Esophagus (tissue), 2 donors: ENCODE results near the gene TMEM201. TPM values are rescaled to one million over a fixed set of nuclear protein-coding genes. Genes with fewer than 3 reads are reported as not detected.

ENCODE experiments used
- H3K27ac ChIP-seq, 2 donors: one replicate each; pipeline ENCODE4 v1.5.1; 2013; ENCODE audit warnings: low read depth in 2 of 2, mild to moderate bottlenecking in 2 of 2, inconsistent platforms in 1 of 2, low read length in 1 of 2, moderate library complexity in 1 of 2
- H3K27me3 ChIP-seq, 2 donors: one replicate each; pipeline ENCODE4 v1.6.1; 2013; ENCODE audit warnings: low read length in 2 of 2, control low read depth in 1 of 2, mild to moderate bottlenecking in 1 of 2; ENCODE audit not compliant: insufficient read depth in 2 of 2, control insufficient read depth in 1 of 2
- H3K36me3 ChIP-seq, 2 donors: one replicate each; pipeline ENCODE4 v1.6.1; 2013; ENCODE audit warnings: low read length in 1 of 2; ENCODE audit not compliant: control insufficient read depth in 2 of 2, insufficient read depth in 2 of 2
- H3K4me1 ChIP-seq, 2 donors: one replicate each; pipeline ENCODE4 v1.6.1; 2013; ENCODE audit warnings: low read length in 1 of 2; ENCODE audit not compliant: control insufficient read depth in 2 of 2, insufficient read depth in 2 of 2
- H3K4me3 ChIP-seq, 2 donors: one replicate each; pipeline ENCODE4 v1.5.1; 2013; ENCODE audit warnings: low read length in 2 of 2, mild to moderate bottlenecking in 2 of 2, low read depth in 1 of 2, moderate library complexity in 1 of 2
- H3K9me3 ChIP-seq, 2 donors: one replicate each; pipeline ENCODE4 v1.6.1; 2013; ENCODE audit warnings: mild to moderate bottlenecking in 2 of 2, low read depth in 1 of 2, low read length in 1 of 2, moderate library complexity in 1 of 2; ENCODE audit not compliant: control insufficient read depth in 2 of 2, insufficient read depth in 1 of 2
- WGBS, 2 donors: extraction: QIAGEN DNeasy Blood & Tissue Kit; methylation state at CpG; one replicate each; pipeline ENCODE4 v1.1.7; 2013; 5-methylcytosine and 5-hydroxymethylcytosine counted together
- polyA plus RNA-seq, 2 donors: library from polyadenylated mRNA; stranded (reverse); fragments of 200-250 nt; gene quantifications; one replicate each; pipeline ENCODE4 v1.2.3, GENCODE V29; 2013
- donor health status: healthy with polysubstance abuse.
- donor health status: Bipolar disorder and iron deficiency.

The TMEM201 gene
- polyA plus RNA-seq, 2 donors: 4.7 to 6.0 TPM

DNA sequence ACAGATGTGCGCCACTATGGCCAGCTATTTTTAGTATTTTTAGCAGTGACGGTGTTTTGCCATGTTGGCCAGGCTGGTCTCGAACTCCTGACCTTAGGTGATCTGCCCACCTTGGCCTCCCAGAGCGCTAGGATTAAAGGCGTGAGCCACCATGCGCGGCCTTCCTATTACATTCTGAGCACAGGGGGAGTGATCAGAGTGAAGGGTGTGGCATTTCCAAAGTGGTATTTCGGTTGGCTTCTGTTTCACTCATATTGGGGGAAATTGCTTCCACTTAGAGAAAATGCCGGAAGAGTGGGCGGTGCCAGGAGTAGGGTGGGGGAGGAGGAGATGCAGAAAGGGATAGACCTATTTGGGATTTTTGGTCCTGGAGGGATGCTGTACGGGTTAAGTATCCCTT lies 67.1 kb downstream of the TMEM201 start:
- Histone ChIP-seq H3K36me3 (no peaks in the 10 kb centered on the region), H3K27ac (no peak overlapping the region), H3K27me3 (no peaks in the 10 kb centered on the region), H3K4me3 (no peak overlapping the region), H3K9me3 (no peaks in the 10 kb centered on the region), H3K4me1 (peaks cover 2% of the 10 kb centered on the region in 2 donors)
- 84 to 86% methylated on average over 11 of the region's 11 CpGs for WGBS, 2 donors

DNA sequence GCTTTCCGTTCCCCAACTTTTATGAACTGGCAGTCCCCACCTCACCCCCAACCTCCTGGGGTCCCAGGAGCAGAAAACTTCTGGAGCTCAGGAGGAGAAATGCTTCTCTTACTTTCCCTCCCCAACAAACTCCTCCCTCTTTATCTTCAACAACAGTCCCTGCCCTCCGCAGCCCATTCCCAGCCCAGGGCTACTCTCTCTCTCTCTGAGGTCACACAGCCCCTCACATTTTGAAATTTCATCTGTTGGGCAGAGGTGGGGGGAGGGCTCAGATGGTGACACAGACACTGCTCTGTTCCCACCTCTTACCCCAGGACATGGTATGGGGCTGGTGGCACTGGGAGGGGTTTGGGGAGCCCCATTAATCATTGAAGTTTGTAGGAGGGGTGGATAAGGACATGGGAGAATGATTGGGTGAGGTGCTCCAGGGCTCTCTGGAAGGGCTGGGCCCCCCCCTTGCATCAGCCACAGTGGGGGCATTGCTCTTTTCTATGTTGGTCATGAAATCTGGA lies 68.9 kb downstream of the TMEM201 start:
- Histone ChIP-seq H3K27me3 (no peaks in the 10 kb centered on the region), H3K4me1 (peaks cover 0 to 2% of the 10 kb centered on the region in 2 donors), H3K36me3 (no peaks in the 10 kb centered on the region), H3K27ac (no peak overlapping the region), H3K4me3 (no peak overlapping the region), H3K9me3 (no peaks in the 10 kb centered on the region)
- 64 to 81% methylated on average over 2 of the region's 2 CpGs for WGBS, 2 donors

- WGBS, 2 donors: 81% methylated on average over 4 of the region's 4 CpGs
- Histone ChIP-seq H3K4me3 (no peak overlapping the region), H3K36me3 (peaks cover 0 to 2% of the 10 kb centered on the region in 2 donors), H3K9me3 (no peaks in the 10 kb centered on the region), H3K27me3 (no peaks in the 10 kb centered on the region), H3K4me1 (no peaks in the 10 kb centered on the region), H3K27ac (no peak overlapping the region)
Observed at GRCh38 chr1:9658199-9658598, 69.5 kb downstream of the TMEM201 start.

- WGBS, 2 donors: 53 to 62% methylated on average over 5 of the region's 5 CpGs
- peaks cover 0 to 2% of the 10 kb centered on the region in 2 donors for H3K36me3 ChIP-seq
Observed at GRCh38 chr1:9659328-9659727, 70.6 kb downstream of the TMEM201 start.

DNA sequence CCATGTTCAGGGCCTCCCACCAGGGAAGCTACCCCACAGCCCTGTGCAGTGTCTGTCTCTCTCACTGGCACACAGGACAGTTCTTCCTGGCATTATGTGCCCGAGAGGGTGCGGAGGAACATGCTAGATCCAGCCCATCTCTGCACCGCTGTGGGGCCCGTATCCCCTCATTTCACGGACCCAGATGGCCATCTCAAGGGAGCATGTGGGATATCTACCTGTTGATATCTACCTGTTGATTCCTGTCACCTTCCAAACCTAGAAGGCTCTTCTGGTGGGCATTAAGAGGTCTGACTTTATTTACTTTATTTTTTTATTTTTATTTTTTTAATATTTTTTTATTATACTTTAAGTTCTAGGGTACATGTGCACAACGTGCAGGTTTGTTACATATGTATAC lies 74.5 kb downstream of the TMEM201 start:
- H3K9me3 ChIP-seq: no peaks in the 10 kb centered on the region
- peaks cover 0 to 2% of the 10 kb centered on the region in 2 donors for H3K4me1 ChIP-seq
- no peak overlapping the region for H3K4me3 ChIP-seq
- H3K36me3 ChIP-seq: peaks cover 0 to 2% of the 10 kb centered on the region in 2 donors
- 88 to 91% methylated on average over 6 of the region's 6 CpGs for WGBS, 2 donors
- no peak overlapping the region for H3K27ac ChIP-seq
- no peaks in the 10 kb centered on the region for H3K27me3 ChIP-seq

More at GRCh38 chr1:9659328-9659727, 70.6 kb downstream of the TMEM201 start:
- H3K27ac ChIP-seq: no peak overlapping the region
- H3K4me3 ChIP-seq: no peak overlapping the region
- H3K27me3 ChIP-seq: no peaks in the 10 kb centered on the region
- no peaks in the 10 kb centered on the region for H3K9me3 ChIP-seq
- no peaks in the 10 kb centered on the region for H3K4me1 ChIP-seq

Other genes with a start within 250 kb of the TMEM201 start
- gene SLC25A33, start 49.4 kb upstream of the TMEM201 start, polyA plus RNA-seq: 1 to 10 TPM; 1.9 to 2.6 TPM
- gene PIK3CD, start 62.8 kb downstream of the TMEM201 start, polyA plus RNA-seq: 1 to 10 TPM; 3.2 to 4.2 TPM
- gene CLSTN1, start 235.1 kb downstream of the TMEM201 start, polyA plus RNA-seq: 10 to 100 TPM; 45.8 to 55.4 TPM